HG03342 (cell line): ENCODE data around the gene SYT8.
"Not testable (repeated sequence)": the region's sequence is repeated elsewhere in the genome, so short reads cannot be mapped to it uniquely, and the experiment has no call there.

Experiments
- ATAC-seq: cut with Tn5 transposase; IDR thresholded peaks from one replicate; pipeline ENCODE4 v1.9.1; 2021; ENCODE audit warnings: mild to moderate bottlenecking, moderate library complexity; ENCODE audit not compliant: unreplicated experiment

The SYT8 gene

DNA sequence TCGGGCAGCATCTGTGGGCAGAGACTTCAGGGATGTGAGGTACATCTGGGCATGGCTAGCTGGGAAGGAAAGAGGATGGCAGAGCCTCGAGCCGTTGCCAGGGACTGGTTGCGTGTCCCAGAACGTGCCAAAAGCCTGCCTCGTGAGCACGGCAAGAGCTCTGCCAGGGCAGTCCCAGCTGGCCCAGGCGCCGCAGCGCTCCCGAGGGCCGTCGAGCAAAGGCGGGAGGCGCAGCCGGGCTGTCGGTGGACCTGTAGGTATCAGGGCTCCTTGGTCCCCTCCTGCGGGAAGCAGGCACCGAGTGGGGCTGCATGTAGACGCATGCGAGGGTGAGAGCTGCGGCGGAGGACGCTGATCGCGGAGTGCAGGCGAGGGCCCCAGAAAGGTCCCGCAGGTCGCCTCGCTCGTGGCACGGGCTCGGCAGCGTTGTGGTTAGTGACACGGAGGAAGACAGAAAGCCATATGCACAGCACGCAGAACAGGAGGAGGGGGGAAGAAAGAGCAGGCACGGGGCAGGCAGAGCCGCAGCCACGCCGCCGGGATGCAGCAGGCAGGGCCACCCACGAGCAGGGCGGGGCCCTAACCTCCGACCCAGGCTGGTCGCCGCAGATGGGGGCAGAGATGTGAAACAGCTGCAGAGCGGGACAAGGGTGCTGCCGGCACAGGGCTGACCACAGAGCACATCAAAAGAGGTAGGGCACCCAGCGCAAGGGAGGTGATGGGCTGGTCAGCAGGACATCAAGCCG lies 36.1 kb downstream of the SYT8 start:
- ATAC-seq: no peak

DNA sequence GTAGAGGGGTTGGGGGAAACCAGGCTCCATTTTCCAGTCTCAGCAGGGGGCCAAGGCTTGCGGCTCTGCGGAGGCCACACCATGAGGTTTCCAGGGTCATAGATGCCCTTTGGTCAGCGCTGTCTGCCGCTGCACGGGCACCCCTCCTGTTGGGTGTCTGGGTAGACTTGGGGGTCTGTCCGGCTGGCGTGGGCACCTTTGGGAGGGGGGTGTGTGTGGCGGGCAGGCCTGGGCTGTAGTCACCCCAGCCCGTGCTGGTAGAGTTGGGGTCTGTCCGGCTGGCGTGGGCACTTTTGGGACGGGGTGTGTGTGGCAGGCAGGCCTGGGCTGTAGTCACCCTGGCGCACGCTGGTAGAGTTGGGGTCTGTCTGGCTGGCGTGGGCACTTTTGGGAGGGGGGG lies 36.7 kb downstream of the SYT8 start:
- no peak for ATAC-seq

DNA sequence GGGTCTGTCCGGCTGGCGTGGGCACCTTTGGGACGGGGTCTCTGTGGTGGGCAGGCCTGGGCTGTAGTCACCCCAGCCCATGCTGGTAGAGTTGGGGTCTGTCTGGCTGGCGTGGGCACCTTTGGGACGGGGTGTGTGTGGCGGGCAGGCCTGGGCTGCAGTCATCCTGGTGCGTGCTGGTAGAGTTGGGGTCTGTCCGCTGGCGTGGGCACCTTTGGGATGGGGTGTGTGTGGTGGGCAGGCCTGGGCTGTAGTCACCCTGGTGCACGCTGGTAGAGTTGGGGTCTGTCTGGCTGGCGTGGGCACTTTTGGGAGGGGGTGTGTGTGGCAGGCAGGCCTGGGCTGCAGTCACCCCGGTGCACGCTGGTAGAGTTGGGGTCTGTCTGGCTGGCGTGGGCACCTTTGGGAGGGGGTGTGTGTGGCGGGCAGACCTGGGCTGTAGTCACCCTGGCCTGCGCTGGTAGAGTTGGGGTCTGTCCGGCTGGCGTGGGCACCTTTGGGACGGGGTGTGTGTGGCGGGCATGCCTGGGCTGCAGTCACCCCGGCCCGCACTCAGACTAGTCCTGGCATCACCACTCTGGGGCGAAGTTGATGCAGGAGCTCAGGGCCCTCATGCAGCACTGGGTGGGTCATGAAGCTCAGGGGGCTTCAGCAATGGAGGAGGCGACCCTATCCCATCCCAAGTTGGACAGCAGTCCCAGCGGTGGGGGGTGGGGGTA lies 37.6 kb downstream of the SYT8 start:
- no peak for ATAC-seq

DNA sequence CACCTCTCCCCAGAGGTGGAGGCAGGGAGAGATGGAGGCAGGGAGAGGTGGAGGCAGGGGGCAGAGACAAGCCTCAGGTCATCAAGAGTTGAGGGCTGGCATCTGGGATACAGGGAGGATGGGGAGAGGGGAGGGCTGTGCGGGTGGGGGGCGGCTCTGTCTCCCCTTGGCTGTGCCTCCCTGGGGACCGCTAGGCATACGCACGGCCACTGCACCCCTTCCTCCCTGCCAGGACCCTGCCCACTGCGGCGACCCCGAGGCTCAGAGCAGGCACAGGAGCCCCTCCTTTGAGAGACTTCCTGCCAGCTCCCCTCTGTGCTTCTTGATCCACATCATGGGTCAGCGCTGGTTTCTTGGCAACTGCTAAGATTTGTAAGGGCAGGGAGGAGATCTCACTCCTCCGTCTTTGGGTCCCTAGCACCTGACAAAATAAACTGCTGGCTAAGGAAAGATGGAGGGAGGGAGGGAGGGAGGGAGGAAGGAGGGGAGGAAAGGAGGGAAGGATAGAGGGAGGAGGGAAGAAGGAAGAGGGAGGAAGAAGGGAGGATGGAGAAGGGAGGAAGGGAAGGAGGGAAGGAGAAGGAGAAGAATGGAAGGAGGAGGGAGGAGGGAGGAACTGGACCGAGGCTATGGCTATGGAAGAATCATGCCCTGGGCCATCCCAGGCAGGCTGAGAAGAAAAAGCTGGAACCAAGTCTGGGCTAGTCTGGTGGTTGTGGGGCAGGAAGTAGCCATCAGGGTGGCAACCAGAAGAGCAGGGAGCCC lies 38.4 kb downstream of the SYT8 start:
- ATAC-seq: no peak

DNA sequence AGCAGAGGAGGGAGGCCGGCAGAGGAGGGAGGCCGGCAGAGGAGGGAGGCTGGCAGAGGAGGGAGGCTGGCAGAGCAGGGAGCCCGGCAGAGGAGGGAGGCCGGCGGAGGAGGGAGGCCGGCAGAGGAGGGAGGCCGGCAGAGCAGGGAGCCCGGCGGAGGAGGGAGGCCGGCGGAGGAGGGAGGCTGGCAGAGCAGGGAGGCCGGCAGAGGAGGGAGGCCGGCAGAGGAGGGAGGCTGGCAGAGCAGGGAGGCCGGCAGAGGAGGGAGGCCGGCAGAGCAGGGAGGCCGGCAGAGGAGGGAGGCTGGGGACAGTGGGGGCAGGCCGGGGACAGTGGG lies 39.0 kb downstream of the SYT8 start:
- ATAC-seq: not testable (repeated sequence)

DNA sequence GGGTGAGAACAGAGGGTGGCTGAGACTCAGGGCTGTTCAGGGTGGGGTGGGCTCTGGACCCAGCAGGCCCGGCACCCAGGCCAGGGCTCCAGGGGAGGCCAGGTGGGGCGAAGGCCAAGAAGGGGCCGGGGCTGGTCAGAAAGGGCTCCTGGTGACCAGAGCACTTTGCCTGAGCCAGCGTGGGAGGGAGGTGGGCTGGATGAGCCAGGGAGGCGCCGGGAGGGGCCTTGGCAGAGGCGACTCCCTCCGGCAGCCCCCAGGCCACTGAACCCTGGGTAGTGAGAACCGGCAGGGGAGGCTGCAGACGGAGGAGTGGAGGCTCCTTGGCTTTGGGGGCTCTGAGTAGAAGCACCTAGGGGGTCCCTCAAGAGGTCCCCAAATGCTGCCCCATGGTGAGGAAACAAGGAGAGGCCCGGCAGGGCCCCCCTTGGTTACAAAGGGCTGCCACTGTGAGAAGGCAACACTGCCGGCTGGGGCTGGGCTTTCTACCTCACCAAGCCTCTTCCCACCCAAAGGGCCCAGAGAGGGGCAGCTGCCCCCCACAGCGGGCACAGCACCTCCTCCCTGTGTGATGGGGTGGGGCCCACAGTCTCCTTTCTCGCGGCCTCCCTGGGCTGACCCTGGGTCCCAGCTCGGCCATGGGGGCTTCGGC lies 39.8 kb downstream of the SYT8 start:
- not testable (repeated sequence) for ATAC-seq

DNA sequence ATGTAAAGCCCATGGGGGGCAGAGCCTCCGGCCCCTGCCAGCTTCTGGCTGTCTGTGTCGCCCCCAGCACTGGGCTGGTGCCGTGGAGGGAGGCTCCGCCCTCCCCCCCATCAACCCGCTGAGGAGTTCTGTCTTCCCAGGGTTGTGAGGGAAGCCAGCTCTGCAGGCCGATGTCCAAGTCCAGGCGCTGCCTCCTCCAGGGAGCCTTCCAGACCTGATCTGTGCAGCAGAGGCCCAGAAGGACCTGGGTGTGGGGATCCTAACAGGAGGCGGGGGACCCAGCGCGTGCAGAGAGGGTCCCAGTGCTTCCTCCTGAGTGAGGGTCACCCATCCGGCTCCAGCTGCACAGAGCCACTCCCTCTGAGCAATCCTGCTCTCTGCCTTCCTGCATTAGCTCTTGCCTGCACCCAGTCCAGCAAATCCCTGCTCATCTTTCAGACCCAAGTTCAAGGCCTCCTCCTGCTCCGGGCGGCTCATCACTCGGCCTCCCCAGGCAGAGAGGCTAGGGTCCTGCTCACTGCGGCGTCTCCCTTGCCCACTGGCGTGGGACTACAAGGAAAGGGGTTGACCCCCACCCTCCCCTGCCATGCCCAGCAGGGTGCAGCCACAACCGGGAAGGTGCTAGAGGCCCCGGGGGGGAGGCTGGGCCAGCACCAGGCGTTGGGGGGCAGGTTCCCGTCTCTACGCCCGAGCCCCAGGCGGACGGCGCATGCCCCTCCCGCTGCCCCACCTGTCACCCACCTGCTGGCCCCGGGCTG lies 40.5 kb downstream of the SYT8 start:
- ATAC-seq: no peak

DNA sequence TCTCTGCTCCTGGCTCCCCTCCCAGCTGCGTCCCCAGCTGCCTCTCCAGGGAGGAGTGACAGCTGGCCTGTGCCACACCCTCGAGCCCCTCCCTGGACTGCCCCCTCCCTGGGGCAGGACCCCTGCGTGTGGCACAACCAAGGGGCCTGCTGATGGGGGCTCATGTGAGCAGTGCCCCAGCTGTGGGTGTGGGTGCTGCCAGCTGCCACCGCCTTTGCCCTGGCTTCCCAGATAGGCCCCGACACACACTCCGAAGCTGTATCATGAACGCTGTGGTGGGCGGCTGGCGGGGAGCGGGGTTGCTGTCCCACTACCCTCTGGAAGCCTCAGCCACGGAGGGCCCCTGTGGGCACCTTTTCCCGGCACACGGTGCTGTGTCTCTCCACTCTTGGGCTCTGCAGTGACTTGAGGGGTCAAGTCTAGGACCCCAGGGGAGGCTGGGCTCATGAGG lies 41.1 kb downstream of the SYT8 start:
- not testable (repeated sequence) for ATAC-seq

DNA sequence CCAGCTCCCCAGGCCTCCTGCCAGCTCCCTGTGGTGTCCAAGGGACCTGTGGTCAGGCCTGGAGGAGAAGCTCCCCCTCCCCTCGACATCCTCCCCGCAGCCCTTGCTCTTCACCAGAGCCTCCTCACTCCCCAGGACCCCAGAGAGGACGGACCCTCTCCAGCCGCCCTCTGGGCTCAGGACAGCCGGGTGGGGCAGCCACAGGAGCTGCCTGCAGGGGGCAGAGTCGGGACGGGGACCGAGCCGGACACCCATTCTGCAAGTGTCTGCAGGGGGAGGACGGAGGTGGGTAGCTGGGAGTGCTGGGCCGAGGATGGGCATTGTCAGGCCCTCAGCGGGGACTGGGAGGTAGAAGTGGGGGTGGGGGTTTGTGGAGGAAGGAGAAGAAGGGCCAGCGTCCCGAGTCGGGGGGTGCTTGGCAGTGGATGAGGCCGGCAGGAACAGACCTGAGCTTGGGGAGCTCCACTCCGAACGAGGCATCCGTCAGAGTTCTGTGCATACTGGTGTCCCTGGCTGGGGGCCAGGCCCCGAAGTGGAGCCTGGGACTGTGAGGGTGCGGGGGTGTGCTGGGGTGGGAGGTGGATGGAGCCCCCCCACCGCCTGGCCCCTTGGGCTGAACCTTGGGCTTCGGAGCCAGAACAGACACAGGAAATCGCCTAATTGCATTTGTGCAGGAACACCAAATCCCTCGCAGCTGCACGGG lies 41.7 kb downstream of the SYT8 start:
- ATAC-seq: no peak

DNA sequence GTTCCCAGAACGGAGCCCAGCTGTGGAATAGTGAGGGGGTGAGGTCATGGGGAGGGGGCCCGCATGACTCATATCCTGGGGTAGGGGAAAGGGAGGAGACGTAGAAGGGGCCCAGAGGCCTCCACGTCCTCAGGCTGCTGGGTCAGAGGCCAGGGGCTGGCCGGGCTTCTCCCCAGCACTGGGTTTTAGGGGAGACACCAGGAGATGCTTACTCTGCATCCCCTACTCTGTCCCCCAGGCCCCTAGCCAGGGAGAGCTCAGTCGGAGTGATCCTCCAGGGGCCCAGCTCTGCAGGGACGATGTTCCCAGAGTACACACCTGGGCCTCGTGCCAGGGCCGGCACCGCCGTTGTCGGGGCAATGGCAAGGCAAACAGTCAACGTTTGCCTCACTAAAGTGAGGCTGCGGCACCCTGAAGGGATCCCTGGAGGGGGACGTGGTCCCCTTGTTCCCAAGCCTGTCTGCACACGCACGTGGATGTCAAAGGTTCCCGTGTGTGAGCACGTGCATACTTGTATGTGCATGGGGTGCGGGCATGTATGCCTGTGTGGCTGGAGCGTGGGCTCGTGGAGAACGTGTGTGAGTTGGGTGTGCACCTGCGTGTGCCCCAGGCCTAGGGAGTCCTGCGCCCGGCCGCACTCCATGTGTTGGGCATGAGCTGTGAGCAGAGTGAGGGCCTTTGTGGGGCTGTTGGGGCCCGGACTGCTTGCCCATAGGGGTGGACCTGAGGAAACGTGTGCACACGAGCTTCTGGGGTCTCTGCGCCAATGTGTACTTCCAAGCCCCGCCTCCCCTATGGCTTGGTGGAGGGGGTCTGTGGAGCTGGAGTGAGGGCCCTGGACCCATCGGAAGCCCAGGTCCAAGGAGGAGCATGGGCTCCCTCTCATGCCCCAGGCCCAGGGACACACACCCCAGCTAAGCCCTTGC lies 42.7 kb downstream of the SYT8 start:
- no peak for ATAC-seq

DNA sequence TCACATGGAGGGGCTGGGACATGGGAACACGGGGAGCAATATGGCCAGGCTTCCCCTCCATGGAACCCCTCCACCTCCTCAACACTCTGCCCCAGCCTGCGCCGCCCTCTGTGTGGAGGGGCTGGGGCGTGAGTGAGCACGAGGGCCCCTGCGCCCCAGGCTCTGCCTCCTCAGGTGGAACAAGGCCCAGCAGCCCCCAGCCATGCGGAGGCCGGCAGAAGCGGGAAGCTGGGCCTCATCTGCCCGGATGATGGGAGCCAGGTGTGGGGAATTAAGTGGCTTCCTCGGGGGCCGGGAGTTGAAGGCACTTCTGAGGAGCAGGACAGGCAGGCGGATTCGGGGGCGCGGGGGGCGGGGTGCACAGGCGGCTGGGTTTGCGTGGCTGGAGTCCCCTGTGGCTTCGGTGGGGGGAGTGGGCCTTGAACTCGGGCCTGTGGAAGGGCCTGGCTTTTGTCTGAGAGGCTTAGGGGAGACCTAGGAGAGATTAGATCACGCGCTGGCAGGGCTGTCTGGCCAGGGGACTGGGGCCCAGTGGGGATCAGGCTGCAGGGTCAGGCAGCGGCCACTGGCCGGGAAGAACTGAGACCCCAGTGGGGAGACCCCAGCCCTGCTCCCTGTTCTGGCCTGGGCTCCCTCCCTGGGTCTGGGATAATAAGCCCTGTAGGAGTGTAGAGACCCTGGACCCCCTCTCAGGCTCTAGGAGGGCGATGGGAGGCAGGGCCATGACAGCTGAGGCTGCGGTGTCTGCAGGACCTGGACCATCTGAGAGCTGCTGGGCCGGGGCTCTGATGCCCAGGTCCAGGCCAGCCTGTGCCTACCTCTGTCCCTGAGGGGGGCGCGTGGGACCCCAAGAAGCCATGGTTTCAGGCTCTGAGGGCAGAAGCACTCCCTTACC lies 43.6 kb downstream of the SYT8 start:
- no peak for ATAC-seq

DNA sequence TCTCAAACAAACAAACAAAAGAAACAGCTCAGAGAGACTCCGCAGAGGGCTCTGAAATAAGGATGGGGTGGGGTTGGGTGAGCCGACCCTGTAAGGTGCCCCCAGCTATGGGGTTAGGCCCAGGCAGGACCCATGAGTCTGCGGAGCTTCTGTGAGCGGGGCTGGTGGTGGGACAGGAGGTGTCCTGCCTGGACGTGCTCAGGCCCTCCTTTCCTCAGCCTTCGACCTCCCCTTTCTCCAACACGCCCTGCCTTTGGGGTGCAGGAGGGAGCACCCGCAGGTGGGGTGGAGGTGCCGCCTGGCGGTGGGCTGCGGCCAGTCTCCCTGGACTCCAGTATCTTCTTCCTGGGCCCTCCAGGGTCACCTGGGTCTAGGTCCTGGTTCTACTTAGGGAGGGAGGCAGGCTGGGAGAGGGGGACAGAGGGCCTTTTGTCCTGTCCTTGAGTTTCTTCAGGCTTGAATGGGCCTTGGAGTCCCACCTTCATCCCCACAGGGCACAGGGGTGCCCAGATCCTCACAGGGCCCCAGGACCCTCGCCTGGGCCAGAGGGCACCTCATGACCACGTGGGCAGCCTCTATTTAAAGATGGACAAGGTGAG lies 44.7 kb downstream of the SYT8 start:
- no peak for ATAC-seq

DNA sequence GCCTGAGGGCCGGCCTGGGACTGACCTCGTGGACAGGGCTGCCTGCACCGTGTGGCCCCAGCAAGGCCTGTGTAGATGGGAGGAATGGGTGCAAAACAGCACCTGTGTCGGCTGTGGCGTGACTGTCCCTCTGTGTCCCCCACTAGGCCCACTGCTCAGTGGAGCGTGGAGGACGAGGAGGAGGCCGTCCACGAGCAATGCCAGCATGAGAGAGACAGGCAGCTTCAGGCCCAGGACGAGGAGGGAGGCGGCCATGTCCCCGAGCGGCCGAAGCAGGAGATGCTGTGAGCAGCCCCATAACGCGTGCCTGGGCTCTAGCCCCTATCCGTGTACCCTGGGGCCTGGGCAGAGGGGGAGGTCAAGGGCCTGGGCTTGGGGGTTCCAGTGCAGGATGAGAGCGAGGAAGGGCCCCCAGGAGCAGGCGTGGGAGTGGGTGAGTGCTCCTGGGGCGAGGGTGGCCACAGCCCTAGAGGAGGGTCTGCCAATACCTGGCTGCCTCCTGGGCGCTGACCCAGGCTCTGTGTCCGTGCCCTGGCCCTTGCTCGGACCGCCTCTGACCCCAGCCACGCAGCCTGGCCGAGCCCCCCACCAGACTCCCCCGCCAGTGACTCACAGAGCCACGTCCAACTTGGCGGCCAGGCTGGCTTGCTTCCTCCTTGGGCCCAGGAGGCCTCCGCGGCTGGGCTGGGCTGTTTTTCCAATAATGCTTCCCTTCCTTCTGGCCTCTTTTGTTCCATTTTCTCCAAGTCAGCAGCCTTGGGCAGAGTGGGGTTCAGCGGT lies 45.3 kb downstream of the SYT8 start:
- no peak for ATAC-seq

DNA sequence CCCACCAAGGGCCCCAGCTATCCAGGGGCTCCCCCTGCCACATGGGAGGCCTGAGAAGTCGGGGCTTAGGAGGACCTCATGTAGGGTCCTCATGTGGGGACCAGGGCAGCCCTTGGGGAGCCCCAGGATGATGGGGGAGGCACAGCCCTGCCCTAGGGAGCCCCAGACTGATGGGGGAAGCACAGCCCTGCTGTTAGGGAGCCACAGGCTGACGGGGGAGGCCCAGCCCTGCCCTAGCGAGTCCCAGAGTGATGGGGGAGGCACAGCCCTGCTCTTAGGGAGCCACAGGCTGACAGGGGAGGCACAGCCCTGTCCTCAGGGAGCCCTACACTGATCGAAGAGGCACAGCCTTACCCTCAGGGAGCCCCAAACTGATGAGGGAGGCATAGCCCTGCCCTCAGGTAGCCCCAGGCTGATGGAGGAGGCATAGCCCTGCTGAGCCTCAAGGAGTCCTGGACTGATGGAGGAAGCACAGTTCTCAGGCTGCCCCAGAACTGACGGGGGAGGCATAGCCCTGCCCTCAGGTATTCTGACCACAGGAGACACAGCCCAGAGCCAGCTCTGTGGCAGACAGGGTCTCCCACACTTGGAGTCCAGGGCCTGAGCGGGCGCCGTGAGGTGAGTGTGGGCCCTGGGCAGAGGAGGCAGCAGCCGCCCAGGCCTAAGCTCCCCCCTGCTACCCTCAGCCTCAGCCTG lies 46.1 kb downstream of the SYT8 start:
- no peak for ATAC-seq

DNA sequence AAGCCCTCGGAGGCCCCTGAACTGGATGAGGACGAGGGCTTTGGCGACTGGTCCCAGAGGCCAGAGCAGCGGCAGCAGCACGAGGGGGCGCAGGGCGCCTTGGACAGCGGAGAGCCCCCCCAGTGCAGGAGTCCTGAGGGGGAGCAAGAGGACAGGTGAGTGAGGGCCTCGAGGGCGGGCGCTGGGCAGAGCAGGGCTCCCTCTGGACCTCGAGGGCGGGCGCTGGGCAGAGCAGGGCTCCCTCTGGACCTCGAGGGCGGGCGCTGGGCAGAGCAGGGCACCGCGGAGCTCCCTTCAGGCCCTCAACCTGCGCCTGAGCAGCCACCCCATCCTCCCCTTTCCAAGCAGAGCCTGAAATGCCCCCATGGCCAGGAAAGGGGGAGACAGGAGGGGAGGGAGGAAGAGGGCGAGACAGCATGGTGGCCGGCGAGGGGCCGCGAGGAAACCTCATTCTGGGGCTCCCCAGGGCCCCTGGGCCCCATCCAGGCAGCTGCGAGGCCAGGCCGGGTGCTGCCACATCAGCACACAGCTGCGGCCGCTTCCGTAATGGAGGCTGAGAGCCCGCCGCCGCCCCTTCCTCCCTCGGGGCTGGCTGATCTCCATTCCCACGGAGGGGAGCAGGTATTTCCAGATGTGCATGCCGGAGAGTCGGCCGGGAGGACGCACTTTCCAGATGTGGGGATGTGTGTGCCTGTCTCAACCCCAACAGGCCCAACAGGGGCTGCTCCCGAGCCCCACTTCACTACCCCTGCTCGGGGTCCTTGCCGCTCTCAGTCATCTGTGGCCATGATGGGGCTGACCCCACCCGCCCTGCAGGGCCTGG lies 46.9 kb downstream of the SYT8 start:
- ATAC-seq: no peak
